Pons (tissue), 1 donor: ENCODE measurements around the gene AOC1.
"Not testable (repeated sequence)": the region's sequence is repeated elsewhere in the genome, so short reads cannot be mapped to it uniquely, and the experiment has no call there.

Source experiments
- DNase-seq: peaks from one replicate; pipeline ENCODE4 v3.0.0-alpha.2; 2016; ENCODE audit warnings: low spot score

Gene AOC1

GRCh38 chr7:150852371-150852905, at the start of gene AOC1:
AOC1 (plus strand) TSS chr7:150852517; CDS start chr7:150856471, 3,954 bp downstream.
- DNase-seq: no peak

- DNase-seq: no peak
Observed at GRCh38 chr7:150803161-150803860, 49.0 kb upstream of the AOC1 start.

- no peak for DNase-seq
Observed at GRCh38 chr7:150804802-150805201, 47.5 kb upstream of the AOC1 start.

- DNase-seq: no peak
Observed at GRCh38 chr7:150805864-150806263, 46.5 kb upstream of the AOC1 start.

GRCh38 chr7:150806454-150806853, 45.9 kb upstream of the AOC1 start:
- DNase-seq: no peak

- no peak for DNase-seq
Observed at GRCh38 chr7:150806863-150807262, 45.5 kb upstream of the AOC1 start.

GRCh38 chr7:150807616-150808438, 44.5 kb upstream of the AOC1 start:
- DNase-seq: not testable (repeated sequence)

- no peak for DNase-seq
Observed at GRCh38 chr7:150814328-150815001, 37.9 kb upstream of the AOC1 start.

GRCh38 chr7:150818971-150819370, 33.3 kb upstream of the AOC1 start:
- no peak for DNase-seq

GRCh38 chr7:150820148-150820547, 32.2 kb upstream of the AOC1 start:
- no peak for DNase-seq

- DNase-seq: no peak
Observed at GRCh38 chr7:150820578-150821198, 31.6 kb upstream of the AOC1 start.

GRCh38 chr7:150823043-150823442, 29.3 kb upstream of the AOC1 start:
- DNase-seq: no peak

- DNase-seq: no peak
Observed at GRCh38 chr7:150823484-150824126, 28.7 kb upstream of the AOC1 start.

- no peak for DNase-seq
Observed at GRCh38 chr7:150824379-150825177, 27.7 kb upstream of the AOC1 start.

- DNase-seq: no peak
Observed at GRCh38 chr7:150826061-150826849, 26.1 kb upstream of the AOC1 start.

- DNase-seq: no peak
Observed at GRCh38 chr7:150828384-150828783, 23.9 kb upstream of the AOC1 start.

- no peak for DNase-seq
Observed at GRCh38 chr7:150829426-150829825, 22.9 kb upstream of the AOC1 start.

GRCh38 chr7:150830937-150831336, 21.4 kb upstream of the AOC1 start:
- no peak for DNase-seq

GRCh38 chr7:150831851-150832250, 20.5 kb upstream of the AOC1 start:
- DNase-seq: peak; percentile 65

GRCh38 chr7:150835019-150835418, 17.3 kb upstream of the AOC1 start:
- no peak for DNase-seq
